Right lobe of liver (tissue), 4 donors: ENCODE data around the gene SLC6A7.

ENCODE experiments used
- CTCF ChIP-seq, 4 donors: fragments of 200-600 bp in 3 of 4; fragments of 450-650 bp in 1 of 4; IDR thresholded peaks; one replicate each; pipeline versions ENCODE4 v1.5.1 to v1.8.0; 2016 to 2022; ENCODE audit warnings: antibody characterized with exemption in 4 of 4, mild to moderate bottlenecking in 2 of 4
- POLR2A ChIP-seq: fragments of 450-650 bp; IDR thresholded peaks from one replicate; pipeline ENCODE4 v1.6.1; 2017; ENCODE audit warnings: antibody characterized with exemption, mild to moderate bottlenecking
- donor health status: DM: no; HTN: no; CAD: no.
- donor health status: DM: no; HTN: no; CAD: no.
- donor health status: DM: no; HTN: yes; CAD: no.

- no peak for TF ChIP-seq CTCF (IDR thresholded peaks at IDR 0.05)
- TF ChIP-seq POLR2A, result no peak
These were observed 29.3 kb upstream of the SLC6A7 start for GRCh38 chr5:150160448-150161081.
